NOMO-1 (cell line): ENCODE measurements around the gene CLDN15.

ENCODE experiments used
- DNase-seq, 2 experiments: peaks; one replicate each; lab custom pipeline; 2025; ENCODE audit not compliant: unreplicated experiment in 2 of 2; lab: John Stamatoyannopoulos, UW

Gene CLDN15

GRCh38 chr7:101222275-101222830 lies 15.2 kb downstream of the CLDN15 start:
- no peak for DNase-seq

- DNase-seq: no peak
Measured at GRCh38 chr7:101220295-101220694, 17.3 kb downstream of the CLDN15 start.

DNA sequence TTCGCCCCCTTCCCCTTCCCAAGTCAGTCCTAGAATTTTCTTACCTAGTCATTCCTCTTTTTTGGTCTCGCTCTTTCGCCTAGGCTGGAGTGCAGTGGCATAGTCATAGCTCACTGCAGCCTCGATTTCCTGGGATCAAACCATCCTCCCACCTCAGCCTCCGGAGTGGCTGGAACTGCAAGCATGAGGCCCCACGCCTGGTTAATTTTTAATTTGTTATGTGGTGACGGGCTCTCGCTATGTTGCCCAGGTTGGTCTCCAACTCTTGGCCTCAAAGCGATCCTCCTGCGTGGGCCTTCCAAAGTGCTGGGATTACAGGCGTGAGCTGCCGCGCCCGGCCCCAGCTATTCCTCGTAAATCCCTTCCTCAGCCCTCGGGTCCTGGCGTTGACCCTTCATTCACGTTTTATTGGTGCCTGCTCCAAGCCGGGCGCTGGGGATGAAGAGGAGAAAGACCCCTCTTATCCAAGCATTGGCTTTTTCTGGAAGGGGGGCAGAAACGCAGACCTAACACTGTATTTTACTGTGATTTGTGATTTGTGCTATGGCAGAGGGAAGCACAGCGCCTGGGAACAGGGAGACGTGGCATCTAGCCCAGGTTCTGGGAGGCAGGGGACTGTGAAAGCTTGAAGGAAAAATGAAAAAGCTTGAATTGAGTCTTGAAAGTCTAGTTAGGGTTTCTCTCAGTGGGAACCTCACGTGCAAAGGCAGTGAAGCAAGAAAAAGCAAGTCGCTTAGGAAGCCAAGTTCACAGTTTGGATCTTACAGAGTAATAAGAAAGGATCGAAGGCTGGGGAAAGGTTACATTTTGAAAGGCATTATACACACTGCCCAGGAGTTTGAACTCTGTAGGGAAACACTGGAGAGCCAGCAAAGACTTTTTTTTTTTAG lies 19.1 kb downstream of the CLDN15 start:
- no peak for DNase-seq

- DNase-seq: peak; percentile 95 to 100
Measured at GRCh38 chr7:101217388-101218235, 20.0 kb downstream of the CLDN15 start, which contains the start of the genes PLOD3 and ZNHIT1. PLOD3 (minus strand) TSS chr7:101217581; CDS start chr7:101217274, 307 bp downstream. ZNHIT1 (plus strand) TSS chr7:101218165; CDS start chr7:101218196, 31 bp downstream.

- no peak for DNase-seq
Measured at GRCh38 chr7:101216860-101217387, 20.7 kb downstream of the CLDN15 start.

GRCh38 chr7:101216001-101216859 lies 21.4 kb downstream of the CLDN15 start:
- peak; percentile 25 to 44 for DNase-seq

DNA sequence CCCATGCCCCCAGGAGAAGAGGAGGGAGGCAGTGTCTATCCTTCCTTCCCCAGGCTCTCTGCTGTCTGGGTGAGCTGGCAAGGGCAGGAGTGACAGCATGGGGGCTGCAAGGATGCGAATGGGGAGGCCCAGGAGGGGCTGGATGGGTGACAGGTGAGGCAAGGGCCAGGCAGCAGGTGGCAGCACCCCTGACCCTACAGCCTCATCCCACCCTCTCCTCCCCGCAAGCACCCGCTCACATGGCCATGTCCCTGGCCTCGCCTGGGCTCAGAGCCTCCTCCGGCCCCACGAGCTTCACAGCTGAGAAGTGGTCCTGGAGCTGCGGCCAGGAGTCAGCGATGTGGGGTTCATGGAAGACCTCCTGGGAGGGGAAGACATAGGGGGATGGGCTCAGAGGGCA lies 25.6 kb downstream of the CLDN15 start:
- no peak for DNase-seq

GRCh38 chr7:101211501-101211900 lies 26.1 kb downstream of the CLDN15 start:
- no peak for DNase-seq

GRCh38 chr7:101210143-101210542 lies 27.5 kb downstream of the CLDN15 start:
- no peak for DNase-seq

DNA sequence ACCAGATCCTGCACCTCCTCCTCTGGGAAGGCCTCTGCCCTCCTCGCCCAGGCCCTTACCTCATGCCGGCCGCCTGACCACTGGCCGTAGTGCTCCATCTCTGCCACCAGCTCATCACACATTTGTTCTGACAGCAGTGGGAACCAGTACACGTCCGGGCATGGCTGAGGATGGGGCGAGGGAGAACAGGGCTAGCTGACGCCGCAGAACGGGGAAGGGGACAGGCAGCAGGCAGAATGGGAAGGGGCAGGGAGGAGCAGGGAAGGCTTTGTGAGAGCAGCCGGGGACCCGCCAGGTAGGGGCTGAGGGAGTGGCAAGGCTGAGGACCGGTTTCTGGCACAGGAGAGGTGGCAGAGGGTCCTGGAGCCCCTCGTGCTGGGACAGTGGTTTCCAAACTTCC lies 28.8 kb downstream of the CLDN15 start:
- no peak for DNase-seq

- DNase-seq: no peak
Measured at GRCh38 chr7:101207459-101207858, 30.1 kb downstream of the CLDN15 start.

DNA sequence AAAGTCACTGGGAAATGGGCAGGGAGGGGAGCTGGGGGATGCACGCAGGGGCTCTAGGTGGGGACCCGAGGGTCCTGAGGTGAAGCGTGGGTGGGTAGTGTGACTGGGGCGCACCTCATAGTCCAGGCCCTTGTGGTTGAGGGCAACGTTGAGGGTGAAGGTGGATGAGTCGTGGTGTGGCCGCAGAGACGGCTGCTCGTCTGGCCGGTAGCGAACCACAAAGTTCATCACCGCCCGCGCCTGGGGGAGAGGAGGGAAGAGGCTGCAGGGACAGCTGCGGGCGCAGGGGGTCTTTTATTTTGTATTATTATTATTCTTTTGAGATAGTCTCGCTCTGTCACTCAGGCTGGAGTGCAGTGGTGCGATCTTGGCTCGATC lies 30.9 kb downstream of the CLDN15 start:
- no peak for DNase-seq

DNA sequence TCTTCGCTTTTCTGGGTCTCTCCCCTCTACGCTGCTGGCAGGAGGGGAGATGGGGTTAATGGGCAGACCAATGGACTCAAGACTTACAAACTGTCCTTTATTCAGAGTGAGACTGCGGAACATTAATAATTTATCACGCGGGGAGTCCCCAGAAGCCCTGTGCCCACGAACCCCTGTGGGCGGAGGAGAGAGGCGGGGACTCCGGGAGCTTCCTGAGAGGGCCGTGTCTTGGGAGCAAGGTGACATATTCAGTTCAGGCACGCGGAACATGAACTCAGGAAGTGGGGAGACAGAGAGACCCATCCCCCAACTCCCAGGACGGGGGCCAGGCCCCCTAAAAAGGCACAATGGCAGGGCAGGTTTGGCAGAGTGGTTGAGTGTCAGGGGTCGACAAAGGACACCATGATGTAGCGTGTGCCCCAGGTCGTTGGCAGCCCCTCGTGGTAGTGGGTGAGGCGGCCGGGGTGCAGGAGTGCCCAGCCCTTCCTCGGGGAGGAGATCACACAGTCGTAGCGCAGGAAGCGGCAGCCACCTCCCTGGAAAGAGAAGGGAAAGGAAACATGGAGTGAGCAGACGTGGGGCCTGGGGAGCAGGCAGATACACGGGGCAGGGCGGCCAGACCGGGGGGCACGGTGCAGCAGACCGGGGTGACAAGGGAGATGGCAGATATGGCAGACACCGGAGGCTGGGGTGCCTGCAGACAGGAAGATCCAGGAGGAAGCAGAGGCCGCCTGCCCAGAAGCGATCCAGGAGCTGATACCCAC lies 31.5 kb downstream of the CLDN15 start:
- no peak for DNase-seq

DNA sequence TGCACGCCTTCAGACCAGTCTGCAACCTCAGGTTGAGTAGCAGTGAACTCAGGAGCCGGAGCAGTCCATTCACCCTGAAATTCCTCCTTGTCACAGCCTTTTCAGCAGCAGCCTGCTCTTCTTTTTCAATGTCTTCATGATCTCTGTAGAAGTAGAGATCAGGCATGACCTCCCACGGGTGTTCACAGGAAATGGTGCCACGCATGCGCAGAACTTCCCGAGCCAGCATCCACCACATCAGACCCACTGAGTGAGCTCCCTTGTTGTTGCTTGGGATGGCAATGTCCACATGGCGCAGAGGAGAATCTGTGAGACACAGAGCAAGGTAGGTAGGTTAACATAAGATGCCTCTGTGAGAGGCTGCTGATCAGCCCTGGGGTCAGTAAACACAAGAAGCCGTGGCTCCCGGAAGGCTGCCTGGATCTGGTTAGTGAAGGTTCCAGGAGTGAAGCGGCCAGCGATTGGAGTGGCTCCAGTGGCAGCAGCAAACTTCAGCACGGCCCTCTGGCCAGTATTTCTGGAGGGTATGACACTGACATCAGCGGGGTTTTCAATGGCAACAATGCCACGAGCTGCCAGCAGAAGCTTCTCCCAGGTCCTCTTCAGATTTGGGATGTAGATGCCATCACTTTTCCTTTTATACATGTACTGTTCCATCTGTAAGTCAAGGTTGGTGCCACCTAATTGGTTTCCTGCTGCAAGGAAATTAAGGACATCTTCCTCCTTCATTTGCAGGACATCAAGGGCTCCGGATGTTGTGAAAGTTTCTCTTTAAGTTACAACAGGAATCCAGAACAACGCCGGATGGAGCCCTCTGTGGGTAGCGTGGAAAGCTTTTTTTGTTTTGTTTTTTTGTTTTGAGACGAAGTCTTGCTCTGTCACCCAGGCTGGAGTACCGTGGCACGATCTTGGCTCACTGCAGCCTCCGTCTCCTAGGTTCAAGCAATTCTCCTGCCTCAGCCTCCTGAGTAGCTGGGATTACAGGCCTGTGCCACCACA lies 33.6 kb downstream of the CLDN15 start:
- DNase-seq: peak; percentile 81 to 93

- no peak for DNase-seq
Measured at GRCh38 chr7:101202603-101202918, 35.0 kb downstream of the CLDN15 start.

DNA sequence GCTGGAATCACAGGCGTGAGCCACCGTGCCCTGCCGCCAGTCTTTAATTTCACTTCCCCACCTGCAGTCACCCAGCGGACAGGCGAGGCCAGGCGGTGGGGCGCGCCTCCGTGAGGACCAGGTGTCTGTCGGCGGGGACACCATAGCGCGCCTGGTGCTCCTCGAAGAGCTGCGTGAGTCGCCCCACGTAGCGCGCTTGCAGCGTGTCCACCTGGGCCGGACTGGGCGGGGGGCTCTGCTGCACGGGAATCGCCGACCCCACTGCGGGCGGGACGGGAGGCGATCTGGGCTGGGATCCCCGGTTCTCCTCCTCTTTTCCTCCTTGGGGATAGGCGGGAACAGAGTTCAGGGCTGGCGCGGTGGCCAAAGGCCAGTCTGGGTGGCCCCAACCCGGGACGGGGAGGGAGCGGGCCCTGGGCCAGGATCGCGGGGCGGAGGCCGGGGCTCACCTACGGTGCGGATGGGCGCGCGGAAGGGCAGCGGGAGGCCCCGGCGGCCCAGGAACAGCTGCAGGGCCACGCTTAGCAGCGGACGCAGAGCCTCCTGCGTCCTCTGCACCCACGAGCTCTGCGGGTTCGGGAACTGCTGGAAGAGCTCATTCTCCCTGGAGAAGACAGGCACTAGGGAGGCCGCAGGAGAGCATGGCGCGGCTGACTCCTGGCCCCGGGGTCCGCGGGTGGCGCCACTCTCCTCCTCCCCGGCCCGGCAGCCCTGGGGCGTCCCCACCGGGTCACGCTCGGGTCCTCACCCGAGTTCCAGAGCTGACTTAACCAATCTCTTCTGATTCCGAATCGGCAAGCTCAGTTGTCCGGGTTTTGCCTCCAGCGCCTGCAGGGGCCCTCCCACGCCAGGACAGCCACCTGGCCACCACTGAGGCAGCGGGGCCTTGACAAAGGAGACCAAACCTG lies 35.7 kb downstream of the CLDN15 start:
- DNase-seq: no peak

- no peak for DNase-seq
Measured at GRCh38 chr7:101200862-101201599, 36.6 kb downstream of the CLDN15 start, which contains the start of gene MOGAT3. MOGAT3 (minus strand) TSS chr7:101201036; CDS start chr7:101200854, 182 bp downstream.
